ENCODE results near the gene MEP1A. TPM values are rescaled to one million over a fixed set of nuclear protein-coding genes. Genes with fewer than 3 reads are reported as not detected.

The MEP1A gene
- total and polyA plus RNA-seq, 2 of the 4 experiments (the other 2 are of a cell fraction) = not detected

DNA sequence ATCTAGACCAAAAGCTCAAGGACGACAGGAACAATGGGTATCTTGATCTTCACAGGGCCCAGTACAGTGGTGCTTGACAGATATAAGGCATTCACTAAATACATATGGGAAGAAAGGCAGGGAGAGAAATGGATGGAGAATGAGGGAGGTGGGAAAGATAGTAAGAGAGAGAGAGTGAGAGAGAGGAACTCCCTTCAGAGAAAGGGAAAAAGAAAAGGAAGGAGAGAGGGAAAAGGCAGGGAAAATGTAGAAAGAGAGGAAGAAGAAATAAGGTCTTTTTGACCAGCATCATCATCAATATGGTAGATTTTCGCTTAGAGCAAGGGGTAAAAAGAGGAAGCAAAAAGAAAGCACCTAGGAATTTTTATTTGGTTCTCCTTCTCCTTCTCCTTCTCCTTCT is 47.2 kb upstream of the MEP1A start:
- H4K91ac ChIP-seq (ENCODE audit: insufficient read depth, low read depth, low read length) = no peak overlapping the region
- H2BK5ac ChIP-seq (ENCODE audit: low read depth, low read length, poor library complexity, severe bottlenecking) = no peak overlapping the region
- H3K36me3 ChIP-seq (ENCODE audit: control insufficient read depth, insufficient read depth, low read length) = no peaks in the 10 kb centered on the region
- H3K79me1 ChIP-seq (ENCODE audit: low read depth in 1 of 2, low read length in 2 of 2) = no peaks in the 10 kb centered on the region
- H3K27ac ChIP-seq (ENCODE audit: insufficient read depth, low read length) = no peak overlapping the region
- H2BK20ac ChIP-seq (ENCODE audit: low read depth, low read length) = no peak overlapping the region
- DNase-seq (no peak), ATAC-seq (ENCODE audit: low read depth) (no peak)
- H2AK9ac ChIP-seq (replicated peaks; ENCODE audit: low read depth, low read length, poor library complexity) = no peak overlapping the region
- no peak overlapping the region for H2BK120ac ChIP-seq (ENCODE audit: low read depth, low read length)
- H3K27me3 ChIP-seq (ENCODE audit: control insufficient read depth, insufficient read depth, low read length) = no peaks in the 10 kb centered on the region
- TF ChIP-seq, protein P1, sequence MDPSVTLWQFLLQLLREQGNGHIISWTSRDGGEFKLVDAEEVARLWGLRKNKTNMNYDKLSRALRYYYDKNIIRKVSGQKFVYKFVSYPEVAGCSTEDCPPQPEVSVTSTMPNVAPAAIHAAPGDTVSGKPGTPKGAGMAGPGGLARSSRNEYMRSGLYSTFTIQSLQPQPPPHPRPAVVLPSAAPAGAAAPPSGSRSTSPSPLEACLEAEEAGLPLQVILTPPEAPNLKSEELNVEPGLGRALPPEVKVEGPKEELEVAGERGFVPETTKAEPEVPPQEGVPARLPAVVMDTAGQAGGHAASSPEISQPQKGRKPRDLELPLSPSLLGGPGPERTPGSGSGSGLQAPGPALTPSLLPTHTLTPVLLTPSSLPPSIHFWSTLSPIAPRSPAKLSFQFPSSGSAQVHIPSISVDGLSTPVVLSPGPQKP (IDR thresholded peaks at IDR 0.05; ENCODE audit: borderline replicate concordance, low read depth, low read length) = no peak
- TF ChIP-seq NFE2L2 (IDR thresholded peaks at IDR 0.05; ENCODE audit: low read depth, low read length) = no peak
- no peak for TF ChIP-seq CHD1 (IDR thresholded peaks at IDR 0.05; ENCODE audit: low read depth, low read length)
- TF ChIP-seq RAD21 (IDR thresholded peaks at IDR 0.05; ENCODE audit: low read length) = no peak
- TF ChIP-seq RCOR1 (IDR thresholded peaks at IDR 0.05; ENCODE audit: insufficient replicate concordance, low read length) = no peak
- TF ChIP-seq POLR2A (IDR thresholded peaks at IDR 0.05; ENCODE audit: low read depth, low read length) = no peak
- no peak for TF ChIP-seq BHLHE40 (IDR thresholded peaks at IDR 0.05; ENCODE audit: low read depth, low read length)
- TF ChIP-seq MAFK (IDR thresholded peaks at IDR 0.05; ENCODE audit: low read depth, low read length) = no peak
- no peak for TF ChIP-seq RFX5 (IDR thresholded peaks at IDR 0.05; ENCODE audit: low read depth, low read length)
- no peak for TF ChIP-seq FOS (IDR thresholded peaks at IDR 0.05; ENCODE audit: low read depth, low read length)
- TF ChIP-seq, protein P2, sequence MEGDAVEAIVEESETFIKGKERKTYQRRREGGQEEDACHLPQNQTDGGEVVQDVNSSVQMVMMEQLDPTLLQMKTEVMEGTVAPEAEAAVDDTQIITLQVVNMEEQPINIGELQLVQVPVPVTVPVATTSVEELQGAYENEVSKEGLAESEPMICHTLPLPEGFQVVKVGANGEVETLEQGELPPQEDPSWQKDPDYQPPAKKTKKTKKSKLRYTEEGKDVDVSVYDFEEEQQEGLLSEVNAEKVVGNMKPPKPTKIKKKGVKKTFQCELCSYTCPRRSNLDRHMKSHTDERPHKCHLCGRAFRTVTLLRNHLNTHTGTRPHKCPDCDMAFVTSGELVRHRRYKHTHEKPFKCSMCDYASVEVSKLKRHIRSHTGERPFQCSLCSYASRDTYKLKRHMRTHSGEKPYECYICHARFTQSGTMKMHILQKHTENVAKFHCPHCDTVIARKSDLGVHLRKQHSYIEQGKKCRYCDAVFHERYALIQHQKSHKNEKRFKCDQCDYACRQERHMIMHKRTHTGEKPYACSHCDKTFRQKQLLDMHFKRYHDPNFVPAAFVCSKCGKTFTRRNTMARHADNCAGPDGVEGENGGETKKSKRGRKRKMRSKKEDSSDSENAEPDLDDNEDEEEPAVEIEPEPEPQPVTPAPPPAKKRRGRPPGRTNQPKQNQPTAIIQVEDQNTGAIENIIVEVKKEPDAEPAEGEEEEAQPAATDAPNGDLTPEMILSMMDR (conservative IDR thresholded peaks at IDR 0.05; ENCODE audit: low read depth, low read length) = no peak
- TF ChIP-seq MAZ (IDR thresholded peaks at IDR 0.05; ENCODE audit: borderline replicate concordance, low read depth, low read length) = no peak
- H3K56ac ChIP-seq (ENCODE audit: extremely low read depth, insufficient read depth, low read length) = no peak overlapping the region
- no peak overlapping the region for H3K9ac ChIP-seq (ENCODE audit: low read depth, low read length)
- H3K23ac ChIP-seq (ENCODE audit: low read depth, low read length) = no peak overlapping the region
- no peak overlapping the region for H4K8ac ChIP-seq (ENCODE audit: low read depth in 2 of 2, low read length in 2 of 2)
- H3K4ac ChIP-seq (ENCODE audit: low read depth, low read length) = no peak overlapping the region
- no peaks in the 10 kb centered on the region for H3K9me3 ChIP-seq (ENCODE audit: control insufficient read depth, insufficient read depth, low read length)
- no peak overlapping the region for H3K18ac ChIP-seq (ENCODE audit: low read depth, low read length)
- no peak overlapping the region for H2AK5ac ChIP-seq (ENCODE audit: low read depth, low read length)
- H3K14ac ChIP-seq (replicated peaks; ENCODE audit: low read depth, low read length) = no peak overlapping the region
- H3K4me1 ChIP-seq (ENCODE audit: control insufficient read depth, insufficient read depth, low read length) = no peaks in the 10 kb centered on the region
- H4K20me1 ChIP-seq (ENCODE audit: insufficient read depth, low read length) = no peaks in the 10 kb centered on the region
- no CpG with 5 or more reads among the region's 2 CpGs for WGBS, 2 experiments (ENCODE audit: extremely low coverage in 2 of 2, insufficient read length in 1 of 2)
- BruUV-seq (replicated peaks) = no TSS peak
- H3K4me3 ChIP-seq (ENCODE audit: insufficient read depth, low read depth, low read length) = no peak overlapping the region
- no peak overlapping the region for H2AFZ ChIP-seq (replicated peaks; ENCODE audit: low read length, poor library complexity)
- no peaks in the 10 kb centered on the region for H3K9me1 ChIP-seq (ENCODE audit: insufficient read depth, low read length)
- POLR2A ChIA-PET (ENCODE audit: unreplicated experiment) = interaction anchor here (0.6 kb wide), 1 partner anchor 37 kb away, joined by 5 read pairs; no protein-coding TSS in a partner anchor
- intact Hi-C loops (cut with micrococcal nuclease) = no loop called here
- no peak overlapping the region for H2BK15ac ChIP-seq (ENCODE audit: low read depth, low read length)
- dilution Hi-C loops (cut with HindIII; ENCODE audit: low sequenced_read_pairs, unreplicated experiment) = no loop called here
- CTCF ChIA-PET = no interaction called here
- in situ Hi-C loops (cut with MboI; ENCODE audit: low sequenced_read_pairs) = no loop called here
- H4K5ac ChIP-seq (ENCODE audit: low read depth, low read length) = no peak overlapping the region
- H3K4me2 ChIP-seq (ENCODE audit: low read depth, low read length) = no peak overlapping the region

Measured in IMR-90 (cell line).